Dermis blood vessel endothelial cell (primary cell): ENCODE data around the gene LRIT2. TPM values are rescaled to one million over a fixed set of nuclear protein-coding genes. Genes with fewer than 3 reads are reported as not detected.
"Not testable (repeated sequence)": the region's sequence is repeated elsewhere in the genome, so short reads cannot be mapped to it uniquely, and the experiment has no call there.

ENCODE experiments used
- DNase-seq: peaks from one replicate; pipeline ENCODE4 v3.0.0; 2010
- total RNA-seq: library from RNA; depleted of rRNA; stranded (reverse); fragments of >200 nt; gene quantifications from 2 replicates; pipeline ENCODE4 v1.2.3, GENCODE V29; 2014

Gene LRIT2
- total RNA-seq, 1 donor from 2014 or later: not detected

- not testable (repeated sequence) for DNase-seq
Observed at GRCh38 chr10:84180386-84180785, 45.0 kb downstream of the LRIT2 start.

DNA sequence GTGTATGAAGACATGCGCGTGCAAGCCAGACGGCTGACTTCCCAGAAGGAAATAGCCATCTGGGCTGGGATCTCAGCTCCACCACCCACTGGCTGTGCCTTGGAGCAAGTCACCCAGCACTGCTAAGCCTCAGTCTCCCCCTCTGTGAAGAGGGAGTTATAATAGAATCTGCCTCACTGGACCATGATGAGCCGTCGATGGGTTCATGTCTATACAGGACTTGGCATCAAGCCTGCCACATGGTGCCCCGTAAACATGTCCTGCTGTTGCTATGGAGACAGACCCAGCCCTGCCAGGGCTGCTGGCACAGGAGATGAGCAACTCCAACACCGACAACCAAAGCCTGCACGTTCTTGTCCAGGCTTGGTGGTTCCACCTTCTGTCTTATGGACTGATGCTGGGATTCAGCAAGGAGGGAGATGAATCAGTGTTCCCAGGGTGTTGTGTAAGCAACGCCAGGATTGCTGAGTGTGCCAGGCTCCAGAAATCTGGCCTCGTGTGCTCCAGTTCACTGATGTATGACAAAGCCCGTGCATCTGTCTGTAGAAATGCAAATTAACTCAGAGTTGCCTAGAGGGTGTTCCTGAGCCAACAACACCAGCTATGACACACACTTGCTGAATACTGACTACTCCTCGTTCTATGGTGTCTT, 46.2 kb downstream of the LRIT2 start:
- DNase-seq: no peak

DNA sequence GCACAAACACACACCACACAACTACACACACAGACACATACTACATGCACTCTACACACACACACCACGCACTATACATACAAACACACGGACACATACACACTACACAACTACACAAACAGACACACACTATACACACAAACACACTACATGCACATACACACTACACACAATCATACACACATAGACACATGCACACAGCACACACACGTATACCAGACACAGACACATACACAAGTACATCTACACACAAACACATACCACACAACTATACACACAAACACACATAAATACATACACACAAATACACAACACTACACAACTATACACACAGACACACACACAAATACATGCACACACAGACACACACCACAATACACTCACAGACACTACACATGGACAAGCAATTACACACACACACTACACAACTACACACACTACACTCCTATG, 47.2 kb downstream of the LRIT2 start:
- DNase-seq: no peak

DNA sequence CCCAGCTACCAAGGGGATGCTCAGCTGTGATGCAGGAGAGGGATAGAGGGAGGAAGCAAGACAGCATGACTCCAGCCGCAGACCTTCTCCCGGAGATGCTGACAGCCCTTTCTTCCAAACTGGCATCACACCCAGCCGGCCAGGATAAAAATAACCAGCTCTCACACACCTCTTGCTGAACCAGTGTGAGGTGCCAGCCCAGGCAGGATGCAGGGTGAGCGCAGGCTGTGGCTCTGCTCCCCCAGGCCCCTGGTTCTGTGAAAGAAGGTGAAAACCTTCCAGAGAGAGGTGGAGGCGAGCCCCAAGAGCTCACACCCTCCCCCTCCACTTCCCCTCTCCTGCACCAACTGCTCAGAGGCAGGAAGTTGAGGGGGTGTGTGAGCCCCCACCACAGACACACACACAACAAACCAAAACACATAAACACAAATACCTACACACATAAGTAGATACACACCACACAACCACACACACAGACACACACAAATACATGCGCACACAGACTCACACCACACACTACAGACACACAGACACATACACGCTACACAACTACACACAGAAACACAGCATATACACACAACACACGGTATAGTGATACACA, 47.7 kb downstream of the LRIT2 start:
- DNase-seq: no peak

DNA sequence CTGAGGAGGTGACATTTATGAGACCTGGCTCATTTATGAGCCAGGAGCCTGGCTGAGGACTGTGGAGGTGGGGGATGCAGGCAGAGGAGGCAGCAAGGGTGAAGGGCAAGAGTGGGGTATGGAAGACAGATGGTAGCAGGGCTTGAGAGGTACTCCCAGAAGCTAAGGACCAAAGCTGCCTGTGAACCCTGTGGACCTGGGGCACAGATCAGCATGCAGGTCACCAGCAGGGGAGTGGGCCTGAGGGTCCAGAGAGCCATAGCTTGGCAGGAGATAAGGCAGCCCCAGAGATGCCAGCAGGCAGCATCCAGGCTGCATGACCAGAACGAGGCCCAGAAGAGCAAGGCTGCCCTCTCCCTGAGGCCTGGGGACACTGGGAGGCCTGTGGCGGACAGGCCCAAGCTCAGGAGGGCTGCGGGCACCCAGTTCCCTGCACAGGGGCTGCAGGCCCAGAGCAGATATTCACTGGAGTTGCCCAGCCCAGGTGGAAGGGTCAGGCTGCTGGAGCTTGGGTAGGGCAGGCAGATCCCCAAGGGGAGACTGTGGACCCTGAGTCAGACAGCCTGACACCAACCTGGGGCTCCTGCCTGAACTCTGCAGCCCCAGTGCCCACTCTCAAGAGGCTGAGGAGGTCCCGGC, 48.4 kb downstream of the LRIT2 start:
- no peak for DNase-seq

GRCh38 chr10:84176351-84176750, 49.0 kb downstream of the LRIT2 start:
- DNase-seq: no peak

DNA sequence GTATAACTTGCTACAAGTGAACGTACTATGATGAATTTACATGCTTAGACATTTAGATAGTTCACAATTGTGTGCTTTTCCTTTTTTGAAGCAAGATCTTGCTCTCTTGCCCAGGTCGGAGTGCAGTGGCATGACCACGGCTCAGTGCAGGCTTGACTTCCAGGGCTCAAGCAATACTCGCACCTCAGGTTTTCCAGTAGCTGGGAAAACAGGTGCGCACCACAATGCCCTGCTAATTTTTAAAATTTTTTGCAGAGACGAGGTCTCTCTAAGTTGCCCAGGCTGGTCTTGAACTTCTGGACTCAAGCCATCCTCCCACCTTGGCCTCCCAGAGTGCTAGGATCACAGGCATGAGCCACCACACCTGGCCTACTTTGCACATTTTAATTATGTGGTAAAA, 49.9 kb downstream of the LRIT2 start:
- DNase-seq: no peak

DNA sequence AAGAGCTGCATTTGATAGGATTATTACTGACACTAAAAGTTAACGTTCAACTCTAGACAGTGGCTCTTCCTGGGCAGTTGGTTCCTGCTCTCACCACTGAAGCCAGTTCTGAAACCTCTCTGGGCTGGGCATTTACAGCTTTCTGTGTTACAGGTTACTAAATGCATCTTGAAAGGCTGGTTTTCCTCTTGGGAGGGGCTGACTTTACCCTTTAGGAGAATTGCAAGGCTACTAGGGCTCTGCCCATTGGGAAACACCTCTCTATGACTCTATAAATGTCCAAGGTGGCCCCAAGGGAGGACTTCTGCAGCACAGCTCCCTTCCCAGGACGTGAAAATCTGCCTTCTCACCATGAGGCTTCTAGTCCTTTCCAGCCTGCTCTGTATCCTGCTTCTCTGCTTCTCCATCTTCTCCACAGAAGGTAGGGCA, 51.8 kb downstream of the LRIT2 start, which contains the start of gene GPR15LG:
Gene GPR15LG, plus strand, starts transcription at position 301 of the 429 bp plus-strand sequence. Its CDS starts 51 bp downstream, at position 352.
- no peak for DNase-seq

GRCh38 chr10:84172467-84173356, 52.6 kb downstream of the LRIT2 start:
- DNase-seq: no peak

DNA sequence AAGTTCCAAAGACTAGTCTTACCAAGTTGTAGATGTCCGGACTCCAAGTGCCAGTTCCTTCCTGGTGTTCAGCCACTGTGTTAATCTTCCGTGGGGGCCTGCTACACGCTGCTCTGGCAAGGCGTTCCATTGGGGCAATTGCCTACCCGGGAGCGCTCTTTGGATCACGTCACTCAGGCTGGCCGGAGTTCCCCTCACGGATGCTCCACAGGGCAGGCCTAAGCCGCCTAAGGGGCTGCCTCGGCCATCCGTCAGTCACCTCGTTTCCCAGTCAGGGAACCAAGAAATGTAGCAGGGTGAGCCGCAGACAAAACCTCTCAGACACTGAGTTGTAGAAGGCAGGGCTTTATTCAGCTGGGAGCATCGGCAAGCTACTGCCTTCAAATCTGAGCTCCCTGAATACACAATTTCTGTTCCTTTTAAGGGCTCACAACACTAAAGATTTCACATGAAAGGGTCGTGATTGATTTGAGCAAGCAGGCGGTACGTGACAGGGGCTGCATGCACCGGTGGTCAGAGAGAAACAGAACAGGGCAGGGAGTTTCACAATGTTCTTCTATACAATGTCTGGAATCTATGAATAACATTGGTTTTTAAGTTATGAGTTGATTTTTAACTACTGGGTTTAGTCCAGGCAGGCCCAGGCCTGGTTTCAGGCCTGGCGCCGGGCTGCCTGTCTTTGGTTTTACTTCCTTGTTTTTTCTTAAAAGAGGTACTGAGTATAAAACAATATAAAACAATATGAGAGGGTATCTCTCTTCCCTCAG, 53.5 kb downstream of the LRIT2 start:
- not testable (repeated sequence) for DNase-seq

DNA sequence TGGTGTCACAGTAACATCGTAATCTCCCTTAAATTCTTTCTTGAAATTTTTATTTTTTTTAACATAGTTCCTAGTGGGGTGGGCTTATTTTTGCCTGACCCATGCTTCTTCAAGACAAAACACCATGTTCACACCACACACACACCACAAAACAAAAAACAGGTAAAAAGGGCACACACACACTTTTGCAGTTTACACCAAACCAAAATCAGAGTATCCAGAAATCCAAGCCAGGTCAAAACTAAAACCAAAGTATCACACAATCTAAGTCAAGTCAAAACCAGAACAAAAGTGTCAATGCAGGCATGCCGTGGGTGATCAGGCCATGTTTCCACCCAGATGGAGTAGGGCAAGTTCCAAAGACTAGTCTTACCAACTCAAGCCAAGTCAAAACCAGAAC, 54.1 kb downstream of the LRIT2 start:
- DNase-seq: not testable (repeated sequence)

Other genes starting within 250 kb of the LRIT2 start
- 192 and 193 TPM in 2 replicates for gene GHITM, start 86.0 kb downstream of the LRIT2 start, total RNA-seq
- 0.47 TPM in 1 of 2 replicates, not detected in the other for gene GPR15LG, start 51.7 kb downstream of the LRIT2 start, total RNA-seq
- 0.68 and 2.3 TPM in 2 replicates for gene CDHR1, start 31.0 kb downstream of the LRIT2 start, total RNA-seq
- not detected in 2 replicates for gene LRIT1, start 16.0 kb upstream of the LRIT2 start, total RNA-seq
- not detected in 2 replicates for gene RGR, start 19.5 kb upstream of the LRIT2 start, total RNA-seq
- 22.5 and 32.7 TPM in 2 replicates for gene CCSER2, start 103.0 kb upstream of the LRIT2 start, total RNA-seq